Neural crest cell (in vitro differentiated cells): ENCODE results near the gene EXOC3L1. TPM values are rescaled to one million over a fixed set of nuclear protein-coding genes. Genes with fewer than 3 reads are reported as not detected.

Experiments used
- DNase-seq: peaks from one replicate; pipeline ENCODE4 v3.0.0; 2021; ENCODE audit warnings: low read depth, mixed read lengths, low spot score
- H3K27ac Mint-ChIP-seq: one replicate; pipeline ENCODE4 v1.8.0; 2021; ENCODE audit warnings: mild to moderate bottlenecking, mixed read lengths; ENCODE audit not compliant: unreplicated experiment
- H3K27me3 Mint-ChIP-seq: 2 replicates; pipeline ENCODE4 v1.8.0; 2021; ENCODE audit warnings: low read depth, mild to moderate bottlenecking, mixed read lengths
- H3K36me3 Mint-ChIP-seq: 2 replicates; pipeline ENCODE4 v1.8.0; 2021; ENCODE audit warnings: low read depth, mild to moderate bottlenecking, mixed read lengths
- H3K4me1 Mint-ChIP-seq: 2 replicates; pipeline ENCODE4 v1.8.0; 2021; ENCODE audit warnings: mixed read lengths
- H3K4me3 Mint-ChIP-seq: one replicate; pipeline ENCODE4 v1.8.0; 2021; ENCODE audit warnings: mild to moderate bottlenecking, mixed read lengths
- H3K9me3 Mint-ChIP-seq: 2 replicates; pipeline ENCODE4 v1.8.0; 2021; ENCODE audit warnings: mixed read lengths
- microRNA-seq: library from miRNA; unstranded; fragments of <30 nt; microRNA quantifications from one replicate; pipeline ENCODE4, GENCODE V29; 2020
- total RNA-seq: library from RNA; stranded (reverse); gene quantifications from 2 replicates; pipeline ENCODE4 v1.2.1, GENCODE V29; 2021
- TF ChIP-seq, protein P1 (sequence below): fragments of 200-600 bp; sonication (generic); conservative IDR thresholded peaks from 2 replicates; pipeline ENCODE4 v1.5.0; 2021; ENCODE audit warnings: antibody characterized with exemption, mild to moderate bottlenecking

EXOC3L1 gene
- total RNA-seq, 1 donor from 2014 or later: 0.44 TPM

GRCh38 chr16:67137605-67138004 lies 52.3 kb downstream of the EXOC3L1 start:
- H3K4me1 Mint-ChIP-seq: no peaks in the 10 kb centered on the region
- H3K36me3 Mint-ChIP-seq: peaks cover 10% of the 10 kb centered on the region
- no peak for DNase-seq
- TF ChIP-seq, protein P1, sequence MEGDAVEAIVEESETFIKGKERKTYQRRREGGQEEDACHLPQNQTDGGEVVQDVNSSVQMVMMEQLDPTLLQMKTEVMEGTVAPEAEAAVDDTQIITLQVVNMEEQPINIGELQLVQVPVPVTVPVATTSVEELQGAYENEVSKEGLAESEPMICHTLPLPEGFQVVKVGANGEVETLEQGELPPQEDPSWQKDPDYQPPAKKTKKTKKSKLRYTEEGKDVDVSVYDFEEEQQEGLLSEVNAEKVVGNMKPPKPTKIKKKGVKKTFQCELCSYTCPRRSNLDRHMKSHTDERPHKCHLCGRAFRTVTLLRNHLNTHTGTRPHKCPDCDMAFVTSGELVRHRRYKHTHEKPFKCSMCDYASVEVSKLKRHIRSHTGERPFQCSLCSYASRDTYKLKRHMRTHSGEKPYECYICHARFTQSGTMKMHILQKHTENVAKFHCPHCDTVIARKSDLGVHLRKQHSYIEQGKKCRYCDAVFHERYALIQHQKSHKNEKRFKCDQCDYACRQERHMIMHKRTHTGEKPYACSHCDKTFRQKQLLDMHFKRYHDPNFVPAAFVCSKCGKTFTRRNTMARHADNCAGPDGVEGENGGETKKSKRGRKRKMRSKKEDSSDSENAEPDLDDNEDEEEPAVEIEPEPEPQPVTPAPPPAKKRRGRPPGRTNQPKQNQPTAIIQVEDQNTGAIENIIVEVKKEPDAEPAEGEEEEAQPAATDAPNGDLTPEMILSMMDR: no peak
- H3K4me3 Mint-ChIP-seq: no peak overlapping the region
- no peak overlapping the region for H3K27ac Mint-ChIP-seq
- no peaks in the 10 kb centered on the region for H3K27me3 Mint-ChIP-seq
- H3K9me3 Mint-ChIP-seq: no peaks in the 10 kb centered on the region

Small RNA genes within 50 kb of the gene (microRNA-seq; reads per million reads assigned to microRNA genes)
- gene MIR328: 293 reads per million, percentile 71 among the genes with 10 or more reads in this experiment

Other genes with a start within 250 kb of the EXOC3L1 start
- 2.4 and 3.2 TPM in 2 replicates for gene CES3, start 228.9 kb downstream of the EXOC3L1 start, total RNA-seq
- gene CES4A, start 201.5 kb downstream of the EXOC3L1 start, total RNA-seq: 1.8 TPM in 2 replicates
- gene CBFB, start 161.0 kb downstream of the EXOC3L1 start, total RNA-seq: 106 TPM in 2 replicates
- gene PHAF1, start 80.2 kb downstream of the EXOC3L1 start, total RNA-seq: 24.9 and 25.5 TPM in 2 replicates
- gene B3GNT9, start 39.1 kb downstream of the EXOC3L1 start, total RNA-seq: 4.5 and 5.1 TPM in 2 replicates
- 0.68 and 0.70 TPM in 2 replicates for gene TRADD, start 30.2 kb downstream of the EXOC3L1 start, total RNA-seq
- 0.44 TPM in 1 of 2 replicates, not detected in the other for gene FBXL8, start 30.2 kb downstream of the EXOC3L1 start, total RNA-seq
- 1.3 TPM in 1 of 2 replicates, not detected in the other for gene HSF4, start 25.4 kb downstream of the EXOC3L1 start, total RNA-seq
- 4.5 and 5.8 TPM in 2 replicates for gene NOL3, start 19.6 kb downstream of the EXOC3L1 start, total RNA-seq
- gene MATCAP1, start 6.2 kb downstream of the EXOC3L1 start, total RNA-seq: 90.9 and 97.7 TPM in 2 replicates
- 89.7 and 97.0 TPM in 2 replicates for gene E2F4, start 2.0 kb upstream of the EXOC3L1 start, total RNA-seq
- gene ELMO3, start 9.0 kb upstream of the EXOC3L1 start, total RNA-seq: 3.9 and 4.5 TPM in 2 replicates
- 35.7 and 36.1 TPM in 2 replicates for gene TMEM208, start 37.0 kb upstream of the EXOC3L1 start, total RNA-seq
- gene FHOD1, start 57.3 kb upstream of the EXOC3L1 start, total RNA-seq: 39.9 and 45.5 TPM in 2 replicates
- 3.3 and 4.4 TPM in 2 replicates for gene SLC9A5, start 58.8 kb upstream of the EXOC3L1 start, total RNA-seq
- gene PLEKHG4, start 89.4 kb upstream of the EXOC3L1 start, total RNA-seq: 3.7 and 4.0 TPM in 2 replicates
- 1.1 and 1.3 TPM in 2 replicates for gene KCTD19, start 136.6 kb upstream of the EXOC3L1 start, total RNA-seq
- gene LRRC36, start 136.7 kb upstream of the EXOC3L1 start, total RNA-seq: 0.21 TPM in 1 of 2 replicates, not detected in the other
- gene TPPP3, start 203.4 kb upstream of the EXOC3L1 start, total RNA-seq: 3.4 and 4.7 TPM in 2 replicates
- 9.5 and 10.2 TPM in 2 replicates for gene ZDHHC1, start 226.3 kb upstream of the EXOC3L1 start, total RNA-seq
- gene HSD11B2, start 241.0 kb upstream of the EXOC3L1 start, total RNA-seq: 3.8 and 4.7 TPM in 2 replicates